GM13976 (cell line): ENCODE measurements around the gene NUFIP2.
"Not testable (repeated sequence)": the region's sequence is repeated elsewhere in the genome, so short reads cannot be mapped to it uniquely, and the experiment has no call there.

Experiments
- DNase-seq: peaks from one replicate; pipeline ENCODE4 v3.0.0; 2012; ENCODE audit warnings: low spot score
- in situ Hi-C: fragments of 300-500 bp; cut with MboI; formaldehyde crosslinking; loops from one replicate; pipeline ENCODE4 v1.12.0; 2022; ENCODE audit warnings: low sequenced_read_pairs, mixed read lengths, inconsistent platforms; ENCODE audit not compliant: unreplicated experiment
- TF ChIP-seq, protein P1 (sequence below): IDR thresholded peaks from 2 replicates; pipeline ENCODE4 v1.5.1; 2012; ENCODE audit warnings: borderline replicate concordance, mild to moderate bottlenecking; ENCODE audit not compliant: insufficient read depth; ENCODE audit errors: extremely low read depth, missing control alignments, control extremely low read depth

NUFIP2 gene, protein sequence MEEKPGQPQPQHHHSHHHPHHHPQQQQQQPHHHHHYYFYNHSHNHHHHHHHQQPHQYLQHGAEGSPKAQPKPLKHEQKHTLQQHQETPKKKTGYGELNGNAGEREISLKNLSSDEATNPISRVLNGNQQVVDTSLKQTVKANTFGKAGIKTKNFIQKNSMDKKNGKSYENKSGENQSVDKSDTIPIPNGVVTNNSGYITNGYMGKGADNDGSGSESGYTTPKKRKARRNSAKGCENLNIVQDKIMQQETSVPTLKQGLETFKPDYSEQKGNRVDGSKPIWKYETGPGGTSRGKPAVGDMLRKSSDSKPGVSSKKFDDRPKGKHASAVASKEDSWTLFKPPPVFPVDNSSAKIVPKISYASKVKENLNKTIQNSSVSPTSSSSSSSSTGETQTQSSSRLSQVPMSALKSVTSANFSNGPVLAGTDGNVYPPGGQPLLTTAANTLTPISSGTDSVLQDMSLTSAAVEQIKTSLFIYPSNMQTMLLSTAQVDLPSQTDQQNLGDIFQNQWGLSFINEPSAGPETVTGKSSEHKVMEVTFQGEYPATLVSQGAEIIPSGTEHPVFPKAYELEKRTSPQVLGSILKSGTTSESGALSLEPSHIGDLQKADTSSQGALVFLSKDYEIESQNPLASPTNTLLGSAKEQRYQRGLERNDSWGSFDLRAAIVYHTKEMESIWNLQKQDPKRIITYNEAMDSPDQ

DNA sequence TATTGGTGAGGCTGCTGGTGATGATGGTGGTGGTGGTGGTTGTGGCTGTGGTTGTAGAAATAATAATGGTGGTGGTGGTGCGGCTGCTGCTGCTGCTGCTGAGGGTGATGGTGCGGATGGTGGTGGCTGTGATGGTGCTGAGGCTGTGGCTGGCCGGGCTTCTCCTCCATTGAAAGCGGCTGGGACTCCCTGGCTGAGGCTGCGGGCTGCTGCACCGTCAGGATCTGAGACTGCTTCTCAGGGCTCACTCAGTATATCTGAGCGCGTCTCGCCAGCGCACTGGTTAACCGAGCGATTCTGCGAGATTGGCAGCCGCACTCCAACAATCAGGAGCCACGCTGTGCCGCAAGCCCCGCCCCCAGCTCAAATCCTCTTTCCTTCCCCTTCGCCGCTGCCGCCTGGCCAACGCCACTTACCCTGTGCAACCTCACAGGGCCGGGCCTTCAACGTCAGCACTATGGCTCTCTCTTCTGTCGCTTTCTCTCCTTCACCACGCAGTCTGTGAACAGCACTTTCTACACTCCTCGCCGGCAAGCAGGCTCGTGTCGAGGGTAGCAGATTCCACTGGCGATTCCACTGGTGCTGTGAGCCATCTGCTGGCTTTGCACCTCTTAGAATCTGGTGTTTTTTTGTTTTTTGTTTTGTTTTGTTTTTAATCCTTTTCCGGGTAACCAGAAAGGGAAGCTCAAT, at the start of gene NUFIP2:
Gene NUFIP2 (minus strand): TSS at position 259 of the 690 bp plus-strand sequence. CDS start 89 bp downstream, at position 170.
- peak; percentile 96 for DNase-seq
- TF ChIP-seq, protein P1, sequence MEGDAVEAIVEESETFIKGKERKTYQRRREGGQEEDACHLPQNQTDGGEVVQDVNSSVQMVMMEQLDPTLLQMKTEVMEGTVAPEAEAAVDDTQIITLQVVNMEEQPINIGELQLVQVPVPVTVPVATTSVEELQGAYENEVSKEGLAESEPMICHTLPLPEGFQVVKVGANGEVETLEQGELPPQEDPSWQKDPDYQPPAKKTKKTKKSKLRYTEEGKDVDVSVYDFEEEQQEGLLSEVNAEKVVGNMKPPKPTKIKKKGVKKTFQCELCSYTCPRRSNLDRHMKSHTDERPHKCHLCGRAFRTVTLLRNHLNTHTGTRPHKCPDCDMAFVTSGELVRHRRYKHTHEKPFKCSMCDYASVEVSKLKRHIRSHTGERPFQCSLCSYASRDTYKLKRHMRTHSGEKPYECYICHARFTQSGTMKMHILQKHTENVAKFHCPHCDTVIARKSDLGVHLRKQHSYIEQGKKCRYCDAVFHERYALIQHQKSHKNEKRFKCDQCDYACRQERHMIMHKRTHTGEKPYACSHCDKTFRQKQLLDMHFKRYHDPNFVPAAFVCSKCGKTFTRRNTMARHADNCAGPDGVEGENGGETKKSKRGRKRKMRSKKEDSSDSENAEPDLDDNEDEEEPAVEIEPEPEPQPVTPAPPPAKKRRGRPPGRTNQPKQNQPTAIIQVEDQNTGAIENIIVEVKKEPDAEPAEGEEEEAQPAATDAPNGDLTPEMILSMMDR = no peak
- in situ Hi-C loops = no loop called here

DNA sequence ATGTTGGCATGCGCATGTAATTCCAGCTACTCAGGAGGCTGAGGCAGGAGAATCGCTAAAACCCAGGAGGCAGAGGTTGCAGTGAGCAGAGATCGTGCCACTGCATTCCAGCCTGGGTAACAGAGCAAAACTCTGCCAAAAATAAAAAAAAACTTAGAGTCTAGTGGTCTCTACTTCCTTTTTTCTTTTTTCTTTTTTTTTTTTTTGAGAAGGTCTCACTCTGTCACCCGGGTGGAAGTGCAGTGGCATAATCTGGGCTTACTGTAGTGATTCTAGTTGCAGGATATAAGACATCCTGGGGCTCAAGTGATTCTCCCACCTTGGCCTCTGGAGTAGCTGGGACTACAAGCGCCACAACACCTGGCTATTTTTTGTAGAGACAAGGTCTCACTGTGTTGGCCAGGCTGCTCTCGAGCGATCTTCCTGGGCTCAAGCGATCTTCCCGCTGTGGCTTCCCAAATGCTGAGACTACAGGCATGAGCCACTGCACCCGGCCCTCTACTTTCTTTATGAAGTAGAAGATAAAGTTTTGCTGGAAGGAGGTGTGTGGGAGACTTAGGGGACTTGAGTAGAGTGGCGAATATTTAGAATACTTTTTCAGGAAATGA, 48.3 kb upstream of the NUFIP2 start:
- no peak for DNase-seq
- in situ Hi-C loops = no loop called here
- TF ChIP-seq, protein P1 = no peak

DNA sequence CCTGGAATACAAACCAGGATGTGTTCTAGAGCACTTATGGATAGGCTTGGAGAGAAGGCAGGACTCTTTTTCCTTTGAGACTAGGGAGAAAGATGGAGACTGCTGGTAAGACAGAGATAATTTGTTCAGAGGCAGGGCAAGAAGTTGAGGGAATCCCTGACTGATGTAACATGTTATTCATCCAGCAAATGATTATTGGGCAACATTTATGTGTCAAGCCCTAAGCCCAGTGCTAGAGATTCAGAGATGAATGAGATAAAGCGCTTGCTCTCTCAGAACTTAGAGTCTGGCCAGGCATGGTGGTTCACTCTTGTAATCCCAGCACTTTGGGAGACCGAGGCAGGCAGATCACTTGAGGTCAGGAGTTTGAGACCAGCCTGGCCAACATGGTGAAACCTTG, 47.8 kb upstream of the NUFIP2 start:
- DNase-seq = no peak
- in situ Hi-C loops = no loop called here
- TF ChIP-seq, protein P1 = no peak

DNA sequence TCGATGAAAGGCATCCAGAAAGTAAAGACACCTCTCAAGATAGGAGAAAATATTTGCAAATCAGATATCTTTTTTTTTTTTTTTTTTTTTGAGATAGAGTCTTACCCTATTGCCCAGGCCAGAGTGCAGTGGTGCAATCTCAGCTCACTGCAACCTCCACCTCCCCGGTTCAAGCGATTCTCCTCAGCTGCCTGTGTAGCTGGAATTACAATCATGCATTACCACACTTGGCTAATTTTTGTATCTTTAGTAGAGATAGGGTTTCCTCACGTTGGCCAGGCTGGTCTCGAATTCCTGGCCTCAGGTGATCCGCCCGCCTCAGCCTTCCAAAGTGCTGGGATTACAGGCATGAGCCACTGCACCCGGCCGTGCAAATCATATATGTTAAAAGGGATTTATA, 45.1 kb upstream of the NUFIP2 start:
- in situ Hi-C loops = not testable (repeated sequence)

DNA sequence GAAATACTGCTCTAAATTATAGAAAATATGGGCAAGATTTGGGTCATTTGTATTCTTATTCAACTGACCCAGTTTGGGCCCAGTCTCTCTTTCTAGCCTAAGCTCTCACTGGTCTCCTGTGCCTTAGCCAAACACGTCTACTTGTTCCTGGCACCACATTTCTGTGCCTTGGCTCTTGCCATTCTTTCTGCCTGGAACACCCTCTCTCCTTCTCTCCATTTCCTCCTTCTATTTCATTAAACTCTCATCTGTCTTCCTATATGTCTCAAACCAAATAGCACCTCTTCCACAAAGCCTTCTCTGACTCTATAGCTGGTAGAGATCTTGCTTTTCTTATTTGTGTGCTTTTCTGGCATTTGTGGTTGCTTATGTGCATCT, 37.7 kb upstream of the NUFIP2 start:
- in situ Hi-C loops = no loop called here
- no peak for DNase-seq
- TF ChIP-seq, protein P1 = no peak

More for the DNA sequence above, 45.1 kb upstream of the NUFIP2 start:
- not testable (repeated sequence) for DNase-seq

DNA sequence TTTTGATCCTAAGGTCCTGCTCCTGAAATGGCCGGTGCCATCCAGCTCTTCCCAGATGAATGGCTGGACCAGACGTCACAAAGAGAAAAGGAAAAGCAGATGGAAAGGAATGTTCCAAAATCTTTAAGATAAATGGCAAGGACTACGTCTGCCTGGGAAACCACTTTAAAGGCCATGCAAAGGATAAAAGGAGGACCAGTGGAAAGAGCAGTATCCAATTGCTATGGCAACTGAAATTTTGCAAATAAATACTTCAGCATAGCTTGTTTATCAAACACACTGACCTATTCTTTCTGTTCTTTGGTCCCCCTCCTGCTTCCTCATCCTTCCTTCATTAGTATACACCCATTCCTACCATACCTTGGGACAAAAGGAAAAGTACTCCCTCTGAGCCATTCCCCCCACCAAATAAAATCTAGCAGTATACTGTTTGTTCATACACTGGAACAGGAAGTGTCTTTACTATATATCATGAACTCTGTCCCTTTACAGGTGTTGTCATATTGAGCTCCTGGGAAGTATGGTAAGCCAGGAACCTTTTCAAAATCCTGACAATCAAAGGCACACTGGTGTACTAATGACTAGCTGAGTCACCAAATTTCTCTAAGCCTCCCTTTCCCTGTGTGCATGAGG, 37.2 kb upstream of the NUFIP2 start:
- DNase-seq = no peak
- TF ChIP-seq, protein P1 = no peak
- in situ Hi-C loops = no loop called here
